ENCODE data around the gene SLC25A34. TPM values are rescaled to one million over a fixed set of nuclear protein-coding genes. Genes with fewer than 3 reads are reported as not detected.

Gene SLC25A34
- polyA plus RNA-seq, 1 experiment = 0.46 TPM

DNA sequence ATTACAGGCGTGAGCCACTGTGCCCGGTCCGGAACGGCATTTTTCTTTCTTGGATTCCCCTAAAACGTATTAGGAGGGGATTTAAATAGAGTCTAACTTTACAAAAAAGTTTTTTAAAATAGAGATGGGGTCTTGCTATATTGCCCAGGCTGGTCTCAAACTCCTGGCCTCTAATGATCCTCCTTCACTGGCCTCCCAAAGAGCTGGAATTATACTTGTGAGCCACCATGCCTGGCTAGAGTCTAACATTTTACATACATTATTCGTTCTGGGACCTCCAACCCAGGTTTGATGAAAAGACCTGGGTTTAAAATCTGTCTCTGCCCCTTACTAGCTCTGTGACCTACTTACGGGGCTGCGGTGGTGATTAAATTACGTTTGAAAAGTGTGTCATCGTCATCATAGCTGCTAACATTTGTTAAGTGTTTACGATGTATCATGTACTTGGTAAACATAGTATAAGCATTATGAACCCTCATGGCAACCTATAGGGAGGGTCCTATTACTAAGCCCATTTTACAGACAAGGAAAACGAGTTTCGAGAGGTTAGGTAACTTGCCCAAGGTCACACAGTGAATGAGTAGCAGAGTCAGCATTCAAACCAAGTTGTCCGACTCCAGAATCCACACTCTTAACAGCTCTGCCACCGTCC lies 27.4 kb upstream of the SLC25A34 start:
- Histone ChIP-seq H3K27me3 (ENCODE audit: control insufficient read depth, insufficient read depth, low read length) (no peaks in the 10 kb centered on the region), H3K9me3 (ENCODE audit: control insufficient read depth, insufficient read depth, low read length) (no peaks in the 10 kb centered on the region), H3K27ac (ENCODE audit: low read depth, low read length) (no peak overlapping the region), H3K4me3 (ENCODE audit: low read depth, low read length) (no peak overlapping the region)
- TF ChIP-seq, protein P1, sequence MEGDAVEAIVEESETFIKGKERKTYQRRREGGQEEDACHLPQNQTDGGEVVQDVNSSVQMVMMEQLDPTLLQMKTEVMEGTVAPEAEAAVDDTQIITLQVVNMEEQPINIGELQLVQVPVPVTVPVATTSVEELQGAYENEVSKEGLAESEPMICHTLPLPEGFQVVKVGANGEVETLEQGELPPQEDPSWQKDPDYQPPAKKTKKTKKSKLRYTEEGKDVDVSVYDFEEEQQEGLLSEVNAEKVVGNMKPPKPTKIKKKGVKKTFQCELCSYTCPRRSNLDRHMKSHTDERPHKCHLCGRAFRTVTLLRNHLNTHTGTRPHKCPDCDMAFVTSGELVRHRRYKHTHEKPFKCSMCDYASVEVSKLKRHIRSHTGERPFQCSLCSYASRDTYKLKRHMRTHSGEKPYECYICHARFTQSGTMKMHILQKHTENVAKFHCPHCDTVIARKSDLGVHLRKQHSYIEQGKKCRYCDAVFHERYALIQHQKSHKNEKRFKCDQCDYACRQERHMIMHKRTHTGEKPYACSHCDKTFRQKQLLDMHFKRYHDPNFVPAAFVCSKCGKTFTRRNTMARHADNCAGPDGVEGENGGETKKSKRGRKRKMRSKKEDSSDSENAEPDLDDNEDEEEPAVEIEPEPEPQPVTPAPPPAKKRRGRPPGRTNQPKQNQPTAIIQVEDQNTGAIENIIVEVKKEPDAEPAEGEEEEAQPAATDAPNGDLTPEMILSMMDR (IDR thresholded peaks at IDR 0.05; ENCODE audit: low read depth, low read length) = no peak
- DNase-seq (ENCODE audit: low read depth, low spot score) = no peak
- POLR2A ChIA-PET = no interaction called here
- CTCF ChIA-PET = interaction anchor here (0.5 to 0.6 kb wide), 3 partner anchors 9 to 114 kb away, joined by 3 to 7 read pairs (median 6); no protein-coding TSS in a partner anchor

DNA sequence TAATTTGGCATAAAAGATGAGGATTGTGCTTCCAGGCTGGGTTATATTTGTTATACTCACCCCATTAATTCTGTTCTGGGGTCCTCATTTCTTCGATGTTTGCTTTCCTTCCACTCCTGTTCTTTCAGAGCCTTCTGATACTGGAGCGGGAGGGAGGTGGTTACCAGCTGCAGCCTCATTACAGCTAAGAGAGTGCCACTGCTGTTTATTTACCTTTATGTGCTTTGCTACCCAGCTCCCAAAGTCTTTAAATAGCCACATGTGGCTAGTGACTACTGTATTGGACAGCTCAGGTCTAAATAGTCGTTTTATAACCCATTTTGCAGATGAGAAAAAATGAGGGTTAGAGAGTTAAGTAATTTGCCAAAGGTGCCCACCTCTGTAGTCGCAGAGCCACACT lies 26.8 kb upstream of the SLC25A34 start:
- Histone ChIP-seq H3K27ac (ENCODE audit: low read depth, low read length) (no peak overlapping the region), H3K4me3 (ENCODE audit: low read depth, low read length) (no peak overlapping the region), H3K9me3 (ENCODE audit: control insufficient read depth, insufficient read depth, low read length) (no peaks in the 10 kb centered on the region), H3K27me3 (ENCODE audit: control insufficient read depth, insufficient read depth, low read length) (no peaks in the 10 kb centered on the region)
- no peak for DNase-seq (ENCODE audit: low read depth, low spot score)
- TF ChIP-seq, protein P1 (IDR thresholded peaks at IDR 0.05; ENCODE audit: low read depth, low read length) = no peak
- ChIA-PET CTCF (interaction anchor here (0.6 kb wide), 1 partner anchor 64 kb away, joined by 6 read pairs; no protein-coding TSS in a partner anchor), POLR2A (interaction anchor here (0.5 kb wide), 1 partner anchor 29 kb away, joined by 3 read pairs; no protein-coding TSS in a partner anchor)

DNA sequence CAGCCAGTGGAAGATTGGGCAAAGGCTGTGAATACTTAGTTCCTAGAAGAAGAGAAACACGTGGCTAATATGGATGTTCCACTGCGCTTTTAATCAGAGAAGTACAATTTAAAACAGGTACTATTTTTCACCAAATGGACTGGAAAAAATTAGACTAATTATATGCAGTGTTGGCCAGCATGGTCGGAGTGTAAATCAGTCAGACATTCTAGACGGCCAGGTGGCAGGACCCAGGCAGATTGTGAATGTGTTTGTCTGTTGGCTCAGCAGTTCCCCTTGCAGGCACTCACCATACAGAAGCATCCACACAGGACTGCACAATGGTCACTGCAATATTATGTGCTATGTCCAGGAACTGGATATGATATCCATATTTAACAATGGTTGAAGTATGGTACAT lies 23.9 kb upstream of the SLC25A34 start:
- ChIA-PET CTCF (interaction anchor here (0.6 kb wide), 1 partner anchor 344 kb away, joined by 3 read pairs; no protein-coding TSS in a partner anchor), POLR2A (no interaction called here)
- H3K4me3 ChIP-seq (ENCODE audit: low read depth, low read length) = no peak overlapping the region
- H3K27me3 ChIP-seq (ENCODE audit: control insufficient read depth, insufficient read depth, low read length) = no peaks in the 10 kb centered on the region
- H3K27ac ChIP-seq (ENCODE audit: low read depth, low read length) = no peak overlapping the region
- DNase-seq (ENCODE audit: low read depth, low spot score) = no peak
- H3K9me3 ChIP-seq (ENCODE audit: control insufficient read depth, insufficient read depth, low read length) = no peaks in the 10 kb centered on the region
- TF ChIP-seq, protein P1 (IDR thresholded peaks at IDR 0.05; ENCODE audit: low read depth, low read length) = no peak

DNA sequence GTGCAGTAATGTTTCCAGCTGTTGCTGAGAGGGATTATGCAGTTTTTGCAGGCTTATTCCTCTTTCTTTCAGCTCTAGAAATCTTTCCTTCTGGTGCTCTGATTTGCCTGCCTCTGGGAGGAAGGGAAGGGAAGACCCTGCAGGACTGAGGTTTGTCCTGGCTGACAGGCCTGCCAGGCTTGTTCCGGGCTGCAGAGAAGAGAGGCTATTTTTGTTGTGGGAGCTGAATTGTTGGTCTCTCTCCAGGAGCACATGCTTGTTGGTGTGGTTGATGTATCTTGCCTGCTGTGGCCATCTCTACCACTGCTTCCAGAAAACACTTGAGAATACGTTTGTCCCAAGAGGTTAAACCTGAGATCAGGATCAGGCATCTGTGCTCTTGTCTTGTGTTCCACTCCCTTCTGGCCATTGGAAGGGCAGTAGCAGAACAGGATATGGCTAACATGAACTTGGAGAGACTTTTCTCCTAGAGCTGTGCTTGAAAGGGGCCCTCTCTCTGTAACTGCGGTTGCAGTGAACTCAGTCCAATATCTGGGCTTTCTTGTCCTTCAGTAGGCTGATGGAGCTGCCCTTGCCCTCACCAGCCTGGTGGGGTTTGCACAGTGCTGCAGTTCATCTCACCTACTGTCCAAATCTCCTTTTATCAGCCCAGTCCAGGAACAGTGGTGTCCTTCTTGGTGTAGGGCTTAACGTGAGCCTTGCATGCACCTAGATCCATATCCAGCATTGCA lies 21.5 kb upstream of the SLC25A34 start:
- peak overlapping the region; percentile 57 for H3K27ac ChIP-seq (ENCODE audit: low read depth, low read length)
- no peak overlapping the region for H3K4me3 ChIP-seq (ENCODE audit: low read depth, low read length)
- ChIA-PET POLR2A (interaction anchor here (0.6 to 1.0 kb wide), 6 partner anchors 15 to 431 kb away, joined by 3 read pairs; no protein-coding TSS in a partner anchor), CTCF (no interaction called here)
- no peaks in the 10 kb centered on the region for H3K9me3 ChIP-seq (ENCODE audit: control insufficient read depth, insufficient read depth, low read length)
- no peaks in the 10 kb centered on the region for H3K27me3 ChIP-seq (ENCODE audit: control insufficient read depth, insufficient read depth, low read length)
- peak; percentile 61 for DNase-seq (ENCODE audit: low read depth, low spot score)
- TF ChIP-seq, protein P1 (IDR thresholded peaks at IDR 0.05; ENCODE audit: low read depth, low read length) = no peak

Data from AG04450 (cell line).